ACHN (cell line): ENCODE data around the gene TJP1.
A peak's percentile ranks its signal among the peaks of the same experiment; 100 is the strongest.
"Not testable (repeated sequence)": the region's sequence is repeated elsewhere in the genome, so short reads cannot be mapped to it uniquely, and the experiment has no call there.

ENCODE experiments used
- DNase-seq: peaks from one replicate; pipeline ENCODE4 v3.0.0-alpha.2; 2015
- in situ Hi-C: cut with HindIII; loops from 2 replicates; pipeline ENCODE4 v1.10.0; 2017; ENCODE audit warnings: low sequenced_read_pairs, low pct_ligation_motif_present, low pct_unique_long_range_greater_than_20kb

TJP1 gene

GRCh38 chr15:29774900-29775299 lies 47.4 kb downstream of the TJP1 start:
- in situ Hi-C loops, result no loop called here
- peak; percentile 75 for DNase-seq

DNA sequence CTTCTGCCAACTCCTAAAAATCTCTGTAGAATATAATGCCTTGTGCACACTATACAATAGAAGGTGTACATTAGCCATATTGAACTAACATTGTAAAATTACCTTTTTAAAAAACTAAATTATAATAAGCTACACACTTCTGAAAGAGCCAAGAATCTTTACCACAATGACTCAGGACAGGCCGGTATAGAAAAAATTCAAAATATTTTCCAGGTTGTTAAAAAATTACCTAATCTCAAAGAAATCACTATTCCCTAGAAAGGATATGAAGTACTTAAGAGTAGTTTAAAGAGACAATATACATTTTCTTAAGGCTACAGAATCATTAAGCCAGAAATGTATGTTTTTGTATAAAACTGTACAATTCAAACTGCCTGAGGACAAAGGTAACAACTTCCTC lies 48.5 kb downstream of the TJP1 start:
- DNase-seq, result peak; percentile 17
- in situ Hi-C loops, result no loop called here

DNA sequence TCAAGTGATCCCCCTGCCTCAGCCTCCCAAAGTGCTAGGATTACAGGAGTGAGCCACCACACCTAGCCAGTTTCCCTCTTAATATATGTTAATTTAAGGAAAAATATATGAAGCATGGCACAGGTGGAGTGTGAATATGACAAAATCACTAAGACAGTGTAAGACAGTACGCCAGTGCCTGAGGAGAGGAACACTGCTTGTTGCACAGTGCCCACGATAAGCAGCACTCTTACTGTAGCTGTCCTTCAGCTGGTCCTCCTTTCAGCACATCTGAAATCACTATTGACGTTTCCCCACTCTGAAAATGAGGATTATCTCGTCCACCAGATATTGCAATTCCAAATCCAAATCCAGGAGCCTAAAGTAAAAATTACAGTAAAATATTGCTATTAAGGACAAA lies 49.3 kb downstream of the TJP1 start:
- in situ Hi-C loops, result no loop called here
- DNase-seq, result no peak

- in situ Hi-C loops, result no loop called here
- DNase-seq, result no peak
Observed at GRCh38 chr15:29770796-29771195, 51.5 kb downstream of the TJP1 start.

GRCh38 chr15:29765898-29766527 lies 56.3 kb downstream of the TJP1 start:
- in situ Hi-C loops, result no loop called here
- no peak for DNase-seq

GRCh38 chr15:29765234-29765841 lies 56.9 kb downstream of the TJP1 start:
- in situ Hi-C loops, result no loop called here
- no peak for DNase-seq

DNA sequence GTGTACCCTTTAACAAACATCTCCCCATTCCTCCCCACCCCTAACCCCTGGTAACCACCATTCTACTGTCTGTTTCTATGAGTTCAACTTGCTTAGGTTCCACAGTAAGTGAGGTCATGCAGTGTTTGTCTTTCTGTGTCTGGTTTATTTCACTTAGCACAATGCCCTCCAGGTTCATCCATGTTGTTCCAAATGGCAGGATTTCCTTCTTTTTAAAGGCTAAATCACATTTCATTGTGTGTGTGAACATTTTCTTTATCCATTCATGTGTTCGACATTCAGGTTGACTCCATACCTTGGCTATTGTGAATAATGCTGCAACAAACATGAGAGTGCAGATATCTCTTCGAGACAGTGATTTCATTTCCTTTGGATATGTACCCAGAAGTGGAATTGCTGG lies 62.7 kb downstream of the TJP1 start:
- no peak for DNase-seq
- in situ Hi-C loops, result no loop called here

- in situ Hi-C loops, result no loop called here
- no peak for DNase-seq
Observed at GRCh38 chr15:29756358-29757267, 65.7 kb downstream of the TJP1 start.

GRCh38 chr15:29754009-29754408 lies 68.3 kb downstream of the TJP1 start:
- DNase-seq, in situ Hi-C loops: not testable (repeated sequence)

DNA sequence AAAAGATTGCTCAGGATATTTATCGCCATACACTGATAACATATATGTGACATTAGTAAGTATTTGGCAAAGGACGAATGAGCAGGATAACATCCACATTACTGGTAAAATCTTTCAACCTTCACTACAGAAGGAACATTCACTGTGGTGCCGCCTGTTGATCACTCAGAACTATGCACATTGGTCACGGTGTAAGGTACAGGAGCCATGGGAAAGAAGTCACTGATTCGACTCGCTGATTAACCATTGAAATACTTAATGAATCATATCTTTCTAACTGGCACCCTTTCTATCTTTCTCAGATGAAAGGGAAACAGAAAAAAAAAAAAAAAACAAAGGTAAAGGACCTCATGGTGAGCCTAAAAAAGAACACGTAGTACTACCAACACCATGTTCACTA lies 68.8 kb downstream of the TJP1 start:
- DNase-seq, result no peak
- in situ Hi-C loops, result no loop called here

- no peak for DNase-seq
- in situ Hi-C loops, result no loop called here
Observed at GRCh38 chr15:29750754-29751153, 71.5 kb downstream of the TJP1 start.

GRCh38 chr15:29749365-29750086 lies 72.7 kb downstream of the TJP1 start:
- in situ Hi-C loops, result no loop called here
- no peak for DNase-seq

DNA sequence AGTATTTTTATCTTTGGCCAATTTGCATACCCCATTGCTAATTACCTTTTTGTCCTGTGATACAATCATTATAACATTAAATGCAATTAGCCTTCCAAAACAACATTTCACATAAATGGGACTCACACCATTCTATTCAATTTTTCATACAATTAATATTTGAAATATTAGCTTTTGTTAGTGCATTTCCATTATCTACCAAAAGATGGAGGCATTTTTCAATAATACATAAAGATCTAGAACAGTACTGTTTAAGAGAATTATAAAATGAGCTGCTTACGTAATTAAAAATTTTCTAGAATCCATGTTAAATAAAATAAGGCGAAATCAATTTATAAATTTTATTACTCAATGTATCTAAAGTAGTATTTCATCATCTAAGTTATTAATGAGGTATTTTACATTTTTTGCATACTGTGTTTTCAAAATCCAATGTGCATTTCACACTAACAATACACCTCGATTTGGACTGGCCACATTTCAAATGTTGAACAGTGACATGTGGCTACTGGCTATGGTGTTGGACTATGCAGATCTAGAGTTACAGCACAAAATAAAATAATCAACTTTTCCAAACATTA lies 74.3 kb downstream of the TJP1 start:
- DNase-seq, result peak; percentile 29
- in situ Hi-C loops, result no loop called here

- no peak for DNase-seq
- in situ Hi-C loops, result no loop called here
Observed at GRCh38 chr15:29743475-29743874, 78.8 kb downstream of the TJP1 start.

DNA sequence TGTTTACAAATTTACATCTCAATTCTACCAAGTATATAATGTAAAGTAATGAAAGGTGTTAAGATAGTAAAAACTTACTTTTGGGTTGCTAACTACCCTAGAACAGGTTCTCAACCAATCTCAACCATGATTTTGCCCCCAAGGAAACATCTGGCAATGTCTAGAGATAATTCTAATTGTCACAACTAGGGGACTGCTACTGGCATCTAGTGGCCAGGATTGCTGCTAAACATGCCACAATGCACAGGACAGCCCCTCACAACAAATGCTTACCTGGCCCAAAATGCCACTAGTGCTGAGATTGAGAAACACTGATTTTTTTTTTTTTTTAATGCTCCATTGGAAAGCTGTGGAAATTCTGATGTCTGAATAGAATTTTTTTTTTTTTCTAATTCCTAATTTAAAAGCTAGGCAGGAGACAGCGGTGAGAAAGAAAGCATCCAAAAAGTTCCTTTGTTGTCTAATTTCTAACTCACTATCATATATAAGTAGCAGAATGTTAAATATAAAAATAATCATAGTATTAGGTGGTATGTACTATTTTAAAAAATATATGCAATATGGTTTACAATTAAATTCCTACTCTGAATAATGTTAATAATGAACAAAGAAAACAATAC lies 81.5 kb downstream of the TJP1 start:
- peak; percentile 13 for DNase-seq
- in situ Hi-C loops, result no loop called here

GRCh38 chr15:29736744-29737020 lies 85.6 kb downstream of the TJP1 start:
- DNase-seq, result peak; percentile 76
- in situ Hi-C loops, result no loop called here

GRCh38 chr15:29736012-29736743 lies 86.1 kb downstream of the TJP1 start:
- DNase-seq, result peak; percentile 8

More at GRCh38 chr15:29736012-29736743, 86.1 kb downstream of the TJP1 start:
- in situ Hi-C loops, result no loop called here
